CD4-positive, alpha-beta T cell treated with Interleukin-17A for 1 hour (primary cell): Measurements from ENCODE around the gene CUTA.

ENCODE experiments used
- DNase-seq: peaks from one replicate; pipeline ENCODE4 v3.0.0-alpha.2; 2020

CUTA gene

GRCh38 chr6:33420491-33421343 is 2.8 kb upstream of the CUTA start:
- no peak for DNase-seq

- peak; percentile 65 for DNase-seq
Observed at GRCh38 chr6:33419580-33420490, 1.9 kb upstream of the CUTA start, which contains the start of gene SYNGAP1. Gene SYNGAP1 (plus strand): TSS chr6:33420065. CDS start chr6:33420265, 200 bp downstream.

GRCh38 chr6:33418690-33419291 is 884 bp upstream of the CUTA start:
- DNase-seq = peak; percentile 90

GRCh38 chr6:33417128-33417902 is 592 bp downstream of the CUTA start:
- peak; percentile 45 for DNase-seq

- DNase-seq = no peak
Observed at GRCh38 chr6:33416386-33417127, 1.4 kb downstream of the CUTA start.

GRCh38 chr6:33415831-33416230 is 2.1 kb downstream of the CUTA start:
- DNase-seq = no peak

- DNase-seq = peak; percentile 49
Observed at GRCh38 chr6:33414592-33415271, 3.2 kb downstream of the CUTA start.

GRCh38 chr6:33413241-33414120 is 4.4 kb downstream of the CUTA start:
- DNase-seq = no peak

- DNase-seq = no peak
Observed at GRCh38 chr6:33412140-33413009, 5.5 kb downstream of the CUTA start.

- DNase-seq = peak; percentile 14
Observed at GRCh38 chr6:33411632-33412005, 6.3 kb downstream of the CUTA start.

- DNase-seq = no peak
Observed at GRCh38 chr6:33410711-33411631, 6.9 kb downstream of the CUTA start, which contains the start of gene PHF1. Gene PHF1 (plus strand): TSS chr6:33411014. CDS start chr6:33412264, 1,250 bp downstream.

- DNase-seq = peak; percentile 98
Observed at GRCh38 chr6:33410050-33410710, 7.7 kb downstream of the CUTA start.

- peak; percentile 43 for DNase-seq
Observed at GRCh38 chr6:33407132-33407718, 10.7 kb downstream of the CUTA start.

GRCh38 chr6:33406126-33406525 is 11.8 kb downstream of the CUTA start:
- no peak for DNase-seq

GRCh38 chr6:33405386-33405940 is 12.4 kb downstream of the CUTA start:
- peak; percentile 28 for DNase-seq

- no peak for DNase-seq
Observed at GRCh38 chr6:33404884-33405283, 13.0 kb downstream of the CUTA start.
